Activated CD4-positive, alpha-beta T cell treated with anti-CD3 and anti-CD28 coated beads, Interleukin-2, amount 10 ng/mL, durations not matched to agents 7 days and 5 days (primary cell): Measurements from ENCODE around the gene NBDY. TPM values are rescaled to one million over a fixed set of nuclear protein-coding genes. Genes with fewer than 3 reads are reported as not detected.
"Not testable (repeated sequence)": the region's sequence is repeated elsewhere in the genome, so short reads cannot be mapped to it uniquely, and the experiment has no call there.

ENCODE experiments used
- CTCF ChIA-PET: fragments of 350-600 bp; sonication (Branson Sonifier 250); formaldehyde crosslinking; loops from one replicate; lab custom pipeline; 2021; ENCODE audit warnings: antibody characterized with exemption; lab: Charles Lee
- POLR2A ChIA-PET: fragments of 350-600 bp; sonication (Branson Sonifier 250); formaldehyde crosslinking; loops from one replicate; lab custom pipeline; 2021; ENCODE audit warnings: antibody characterized with exemption; lab: Charles Lee
- DNase-seq: peaks from one replicate; pipeline ENCODE4 v3.0.0-alpha.2; 2020
- H3K27ac Mint-ChIP-seq: one replicate; pipeline ENCODE4 v1.8.0; 2021; ENCODE audit warnings: mild to moderate bottlenecking, moderate library complexity, mixed read lengths
- H3K27me3 Mint-ChIP-seq: one replicate; pipeline ENCODE4 v1.8.0; 2021; ENCODE audit warnings: mixed read lengths
- H3K36me3 Mint-ChIP-seq: one replicate; pipeline ENCODE4 v1.8.0; 2021; ENCODE audit warnings: low read depth, mixed read lengths
- H3K4me1 Mint-ChIP-seq: one replicate; pipeline ENCODE4 v1.8.0; 2021; ENCODE audit warnings: mixed read lengths
- H3K4me3 Mint-ChIP-seq: one replicate; pipeline ENCODE4 v1.8.0; 2021; ENCODE audit warnings: mild to moderate bottlenecking, moderate library complexity, mixed read lengths
- H3K9me3 Mint-ChIP-seq: one replicate; pipeline ENCODE4 v1.8.0; 2021; ENCODE audit warnings: mixed read lengths
- total RNA-seq, 2 experiments: library from RNA; stranded (reverse); gene quantifications; one replicate each; pipeline ENCODE4 v1.2.3, GENCODE V29; 2021

NBDY gene
- 10 to 100 TPM; 41.1 to 44.2 TPM for total RNA-seq

DNA sequence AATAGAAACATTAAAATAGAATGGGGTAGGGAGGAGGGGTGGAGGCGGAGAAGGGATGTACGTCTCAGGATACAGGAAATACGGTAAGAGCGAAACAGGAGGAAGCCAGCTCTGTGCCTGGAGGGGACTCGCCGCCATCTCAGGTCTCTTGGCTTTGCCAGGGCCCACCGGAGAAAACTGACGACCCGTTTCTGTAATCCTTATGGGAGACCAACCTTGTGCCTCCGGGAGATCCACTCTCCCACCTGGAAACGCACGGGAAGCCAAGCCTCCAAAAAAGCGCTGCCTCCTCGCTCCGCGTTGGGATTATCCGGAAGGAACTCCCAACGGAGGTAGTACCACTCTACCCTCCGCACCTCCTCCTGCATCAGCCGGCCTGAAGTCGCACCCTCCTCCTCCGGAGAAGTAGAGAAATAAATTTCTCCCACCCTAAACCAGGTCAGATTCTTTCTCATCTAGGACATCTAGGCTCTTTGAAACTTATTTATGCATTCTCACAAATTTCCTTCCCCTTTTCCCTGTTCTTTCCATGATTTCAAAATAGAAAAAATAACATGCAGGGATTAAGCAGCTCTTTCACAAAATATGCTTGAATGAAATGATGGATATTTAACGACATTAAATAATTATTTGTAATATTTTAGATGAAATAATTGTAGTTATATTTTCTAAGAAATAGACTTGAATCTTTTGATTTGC is at the start of gene NBDY:
NBDY (plus strand) TSS at position 92 of the 699 bp plus-strand sequence; CDS start at position 203, 111 bp downstream.
- CTCF ChIA-PET = interaction anchor here (1.2 to 2.3 kb wide), 3 partner anchors 35 to 460 kb away, joined by 3 to 7 read pairs (median 5); no protein-coding TSS in a partner anchor
- H3K4me3 Mint-ChIP-seq = peak within 1 kb of the TSS; percentile 92
- no peaks in the 10 kb centered on the region for H3K27me3 Mint-ChIP-seq
- H3K4me1 Mint-ChIP-seq = peaks cover 31% of the 10 kb centered on the region
- peaks cover 5% of the 10 kb centered on the region for H3K36me3 Mint-ChIP-seq
- H3K9me3 Mint-ChIP-seq = no peaks in the 10 kb centered on the region
- POLR2A ChIA-PET = no interaction called here
- peak within 1 kb of the TSS; percentile 91 for H3K27ac Mint-ChIP-seq
- peak; percentile 24 for DNase-seq

- H3K36me3 Mint-ChIP-seq, H3K27ac Mint-ChIP-seq, POLR2A ChIA-PET, H3K27me3 Mint-ChIP-seq, H3K9me3 Mint-ChIP-seq, H3K4me1 Mint-ChIP-seq, DNase-seq, H3K4me3 Mint-ChIP-seq: not testable (repeated sequence)
- CTCF ChIA-PET = interaction anchor here (1.0 kb wide), 1 partner anchor 462 kb away, joined by 3 read pairs; no protein-coding TSS in a partner anchor
Observed at GRCh38 chrX:56704530-56704929, 24.5 kb upstream of the NBDY start.

DNA sequence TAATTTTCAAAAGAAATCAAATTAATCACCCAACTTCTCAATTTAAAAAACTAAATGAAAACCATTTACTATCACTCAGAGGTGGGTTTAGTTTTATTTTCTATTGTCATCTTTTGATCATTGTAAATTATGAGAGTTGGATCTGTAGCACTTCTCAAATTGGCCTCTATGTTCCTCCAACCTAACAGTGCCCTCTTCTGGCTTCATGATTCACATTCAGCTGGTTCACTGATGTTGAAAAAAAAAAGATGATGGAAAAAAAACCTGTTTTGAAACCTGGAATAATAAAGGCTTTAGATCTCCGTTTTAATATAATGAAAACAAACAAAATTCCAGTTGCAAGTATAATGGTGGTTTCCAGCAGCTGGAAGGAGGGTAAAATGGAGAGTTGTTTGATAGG is 2.4 kb upstream of the NBDY start:
- no peaks in the 10 kb centered on the region for H3K36me3 Mint-ChIP-seq
- CTCF ChIA-PET = interaction anchor here (0.6 to 1.6 kb wide), 7 partner anchors 17 to 1322 kb away, joined by 3 to 6 read pairs (median 3); no protein-coding TSS in a partner anchor
- peaks cover 21% of the 10 kb centered on the region for H3K4me1 Mint-ChIP-seq
- H3K27ac Mint-ChIP-seq = no peak overlapping the region
- H3K4me3 Mint-ChIP-seq = no peak overlapping the region
- H3K9me3 Mint-ChIP-seq = no peaks in the 10 kb centered on the region
- DNase-seq = peak; percentile 51
- no peaks in the 10 kb centered on the region for H3K27me3 Mint-ChIP-seq
- POLR2A ChIA-PET = no interaction called here

DNA sequence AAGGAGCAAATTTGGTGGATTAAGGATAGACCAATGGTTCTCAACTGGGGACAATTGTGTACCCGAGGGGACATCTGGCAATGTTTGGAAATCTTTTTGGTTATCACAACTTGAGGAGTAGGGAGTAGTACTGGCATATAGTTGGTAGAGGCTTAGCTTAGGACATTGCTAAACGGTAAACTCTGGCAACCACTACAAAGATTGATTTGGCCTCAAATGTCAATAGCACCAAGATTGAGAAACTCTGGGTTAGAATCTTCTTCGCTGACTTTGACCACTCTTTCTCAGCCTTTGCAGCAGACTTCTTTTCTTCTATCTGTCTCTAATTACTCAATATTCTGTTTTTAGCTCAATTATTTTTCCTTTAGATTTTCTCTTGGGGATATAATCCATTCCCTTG is 1.5 kb upstream of the NBDY start:
- Mint-ChIP-seq H3K4me1 (peaks cover 24% of the 10 kb centered on the region), H3K9me3 (no peaks in the 10 kb centered on the region), H3K4me3 (no peak overlapping the region), H3K27me3 (no peaks in the 10 kb centered on the region), H3K36me3 (peaks cover 2% of the 10 kb centered on the region), H3K27ac (peak overlapping the region; percentile 36)
- POLR2A ChIA-PET = no interaction called here
- CTCF ChIA-PET = interaction anchor here (1.2 to 2.3 kb wide), 4 partner anchors 251 to 458 kb away, joined by 3 to 7 read pairs (median 4); no protein-coding TSS in a partner anchor
- no peak for DNase-seq

DNA sequence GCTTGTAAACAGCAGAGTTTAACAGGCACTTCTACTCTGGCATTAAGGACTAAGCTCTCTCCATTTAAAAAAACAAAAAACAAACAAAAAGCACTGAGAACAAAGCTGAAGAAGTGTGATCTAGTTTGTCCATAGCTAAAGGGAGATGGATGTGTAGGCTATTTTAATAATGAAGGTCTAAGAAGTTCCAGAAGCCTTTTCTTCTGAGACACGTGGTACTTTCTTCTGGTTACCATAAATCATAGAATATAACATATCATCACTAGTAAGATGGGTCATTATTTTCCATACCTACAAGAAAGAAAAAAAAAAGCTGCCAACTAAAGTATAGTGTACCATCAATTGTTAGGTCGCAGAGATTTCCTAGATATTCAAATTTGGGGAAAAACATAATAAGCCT is 722 bp upstream of the NBDY start:
- H3K36me3 Mint-ChIP-seq = peaks cover 2% of the 10 kb centered on the region
- peaks cover 27% of the 10 kb centered on the region for H3K4me1 Mint-ChIP-seq
- peak overlapping the region; percentile 58 for H3K4me3 Mint-ChIP-seq
- POLR2A ChIA-PET = no interaction called here
- no peak for DNase-seq
- peak overlapping the region; percentile 71 for H3K27ac Mint-ChIP-seq
- H3K9me3 Mint-ChIP-seq = no peaks in the 10 kb centered on the region
- CTCF ChIA-PET = interaction anchor here (1.2 to 2.3 kb wide), 5 partner anchors 164 to 459 kb away, joined by 3 to 7 read pairs (median 3); no protein-coding TSS in a partner anchor
- no peaks in the 10 kb centered on the region for H3K27me3 Mint-ChIP-seq

DNA sequence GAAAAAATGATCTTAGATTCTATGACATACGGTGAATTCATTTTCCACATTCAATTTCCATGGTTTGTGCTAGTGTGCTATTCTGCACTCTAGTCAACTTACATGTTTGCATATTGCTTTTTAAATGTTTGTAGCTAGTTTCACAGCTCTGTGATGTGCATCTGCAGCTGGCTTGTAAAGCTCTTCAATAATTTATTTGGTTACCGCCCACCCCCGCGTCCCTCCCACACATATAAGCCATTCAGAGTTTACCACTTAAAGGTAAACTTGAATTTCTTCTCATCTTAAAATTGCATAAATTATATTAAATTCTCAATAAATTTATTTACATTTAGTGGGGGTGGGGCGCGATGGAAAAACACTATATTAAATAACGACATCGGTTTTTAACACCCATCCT is 291 bp upstream of the NBDY start:
- no peaks in the 10 kb centered on the region for H3K9me3 Mint-ChIP-seq
- CTCF ChIA-PET = interaction anchor here (1.2 to 2.3 kb wide), 5 partner anchors 35 to 459 kb away, joined by 3 to 7 read pairs (median 3); no protein-coding TSS in a partner anchor
- peaks cover 5% of the 10 kb centered on the region for H3K36me3 Mint-ChIP-seq
- POLR2A ChIA-PET = no interaction called here
- peak overlapping the region; percentile 91 for H3K27ac Mint-ChIP-seq
- peak overlapping the region; percentile 92 for H3K4me3 Mint-ChIP-seq
- H3K4me1 Mint-ChIP-seq = peaks cover 31% of the 10 kb centered on the region
- no peaks in the 10 kb centered on the region for H3K27me3 Mint-ChIP-seq
- peak; percentile 23 for DNase-seq

DNA sequence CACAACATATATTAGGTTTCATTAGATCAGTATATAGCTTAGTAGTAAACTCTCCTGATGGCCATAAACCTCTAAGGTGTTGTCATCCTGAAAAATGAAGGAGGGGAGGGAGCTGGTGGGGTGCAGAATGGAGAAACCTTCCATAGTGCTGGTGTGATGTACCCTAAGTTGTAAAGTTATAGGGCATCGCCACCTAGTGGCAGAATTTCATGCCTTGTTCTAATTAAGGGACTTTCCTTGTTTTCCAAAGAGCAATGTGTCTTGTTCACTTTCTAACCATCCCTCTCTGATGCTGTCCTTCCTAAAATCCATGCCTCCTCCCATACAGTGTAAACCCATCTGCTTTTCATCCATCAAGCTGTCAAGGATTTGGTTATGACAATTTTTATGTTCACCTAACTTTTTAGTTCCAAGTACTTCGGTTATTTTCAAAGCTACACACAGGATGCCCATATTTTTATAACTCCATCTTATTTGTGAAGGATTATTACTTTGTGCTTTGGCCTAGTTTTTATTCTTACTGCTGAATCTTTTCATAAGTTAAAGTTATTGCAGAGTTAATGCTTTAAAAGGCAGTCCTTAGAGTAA is 4.5 kb downstream of the NBDY start:
- H3K9me3 Mint-ChIP-seq = no peaks in the 10 kb centered on the region
- POLR2A ChIA-PET = interaction anchor here (0.6 kb wide), 1 partner anchor 451 kb away, joined by 3 read pairs; no protein-coding TSS in a partner anchor
- CTCF ChIA-PET = interaction anchor here (0.9 kb wide), 1 partner anchor 452 kb away, joined by 4 read pairs; no protein-coding TSS in a partner anchor
- peak; percentile 69 for DNase-seq
- no peaks in the 10 kb centered on the region for H3K27me3 Mint-ChIP-seq
- peaks cover 24% of the 10 kb centered on the region for H3K4me1 Mint-ChIP-seq
- no peak overlapping the region for H3K4me3 Mint-ChIP-seq
- H3K27ac Mint-ChIP-seq = no peak overlapping the region
- peaks cover 21% of the 10 kb centered on the region for H3K36me3 Mint-ChIP-seq

GRCh38 chrX:56736219-56736618 is 7.2 kb downstream of the NBDY start:
- Mint-ChIP-seq H3K9me3 (peaks cover 7% of the 10 kb centered on the region), H3K4me1 (peaks cover 20% of the 10 kb centered on the region), H3K4me3 (no peak overlapping the region), H3K27me3 (no peaks in the 10 kb centered on the region), H3K27ac (no peak overlapping the region), H3K36me3 (peaks cover 34% of the 10 kb centered on the region)
- POLR2A ChIA-PET = no interaction called here
- no peak for DNase-seq
- CTCF ChIA-PET = no interaction called here

GRCh38 chrX:56738670-56739069 is 9.6 kb downstream of the NBDY start:
- Mint-ChIP-seq H3K9me3 (peaks cover 10% of the 10 kb centered on the region), H3K36me3 (peaks cover 53% of the 10 kb centered on the region), H3K27me3 (no peaks in the 10 kb centered on the region), H3K4me1 (peaks cover 13% of the 10 kb centered on the region), H3K27ac (no peak overlapping the region), H3K4me3 (no peak overlapping the region)
- POLR2A ChIA-PET = no interaction called here
- CTCF ChIA-PET = no interaction called here
- no peak for DNase-seq

GRCh38 chrX:56744996-56745395 is 16.0 kb downstream of the NBDY start:
- no peak overlapping the region for H3K4me3 Mint-ChIP-seq
- ChIA-PET CTCF (interaction anchor here (2.1 kb wide), 1 partner anchor 19 kb away, joined by 5 read pairs; no protein-coding TSS in a partner anchor), POLR2A (no interaction called here)
- DNase-seq = no peak
- H3K36me3 Mint-ChIP-seq = peaks cover 52% of the 10 kb centered on the region
- peaks cover 8% of the 10 kb centered on the region for H3K4me1 Mint-ChIP-seq
- no peaks in the 10 kb centered on the region for H3K27me3 Mint-ChIP-seq
- H3K27ac Mint-ChIP-seq = no peak overlapping the region
- peaks cover 10% of the 10 kb centered on the region for H3K9me3 Mint-ChIP-seq

GRCh38 chrX:56746996-56747395 is 18.0 kb downstream of the NBDY start:
- H3K27me3 Mint-ChIP-seq = no peaks in the 10 kb centered on the region
- H3K4me1 Mint-ChIP-seq = peaks cover 14% of the 10 kb centered on the region
- no peak for DNase-seq
- ChIA-PET CTCF (interaction anchor here (2.1 kb wide), 1 partner anchor 17 kb away, joined by 5 read pairs; no protein-coding TSS in a partner anchor), POLR2A (no interaction called here)
- H3K9me3 Mint-ChIP-seq = peaks cover 2% of the 10 kb centered on the region
- no peak overlapping the region for H3K4me3 Mint-ChIP-seq
- no peak overlapping the region for H3K27ac Mint-ChIP-seq
- H3K36me3 Mint-ChIP-seq = peaks cover 43% of the 10 kb centered on the region

DNA sequence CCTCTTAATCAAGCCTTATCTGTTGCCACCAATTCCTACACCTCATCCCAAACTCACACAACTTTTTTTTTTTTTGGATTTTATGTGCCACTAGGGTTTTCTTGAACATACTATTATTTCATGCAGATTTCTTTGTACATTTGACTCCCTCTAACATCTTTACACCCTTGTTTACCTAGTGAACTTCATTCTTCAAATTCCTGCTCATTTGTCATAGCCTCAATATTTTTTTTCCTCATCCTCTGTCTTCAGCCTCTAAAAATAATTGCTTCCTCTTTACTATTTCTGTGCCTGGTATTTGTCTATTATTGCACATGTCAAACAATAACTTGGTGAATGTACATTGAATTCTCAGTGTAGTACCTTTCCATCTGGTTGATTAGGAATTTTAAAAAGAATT is 22.0 kb downstream of the NBDY start:
- CTCF ChIA-PET = interaction anchor here (0.5 kb wide), 1 partner anchor 480 kb away, joined by 7 read pairs; no protein-coding TSS in a partner anchor

DNA sequence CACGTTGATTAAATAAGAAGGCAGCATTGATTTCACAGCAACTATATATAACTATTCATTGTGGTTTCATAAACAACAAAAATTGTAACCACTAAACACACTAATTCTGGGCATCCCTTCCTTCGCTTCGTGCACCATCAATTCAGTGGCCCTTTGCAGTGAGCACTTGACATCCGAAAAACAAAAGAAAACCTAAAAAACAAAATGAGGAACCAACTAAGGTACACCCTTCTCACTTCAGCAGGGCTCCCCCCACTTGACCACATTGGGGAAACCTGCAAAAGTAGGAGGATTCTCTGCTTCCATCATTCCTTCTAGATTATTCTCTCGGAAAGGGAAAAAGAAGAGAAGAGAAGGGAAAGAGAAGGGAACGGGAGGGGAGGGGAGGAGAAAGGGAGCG is 28.3 kb downstream of the NBDY start:
- ChIA-PET POLR2A (no interaction called here), CTCF (interaction anchor here (0.6 kb wide), 1 partner anchor 221 kb away, joined by 3 read pairs; no protein-coding TSS in a partner anchor)
- no peak for DNase-seq
- Mint-ChIP-seq H3K4me3 (no peak overlapping the region), H3K36me3 (peaks cover 24% of the 10 kb centered on the region), H3K27me3 (no peaks in the 10 kb centered on the region), H3K4me1 (peaks cover 52% of the 10 kb centered on the region), H3K27ac (peak overlapping the region; percentile 73), H3K9me3 (no peaks in the 10 kb centered on the region)

More for the DNA sequence above, 22.0 kb downstream of the NBDY start:
- DNase-seq = no peak
- H3K27me3 Mint-ChIP-seq = no peaks in the 10 kb centered on the region
- H3K27ac Mint-ChIP-seq = no peak overlapping the region
- H3K9me3 Mint-ChIP-seq = no peaks in the 10 kb centered on the region
- H3K4me1 Mint-ChIP-seq = peaks cover 27% of the 10 kb centered on the region
- H3K36me3 Mint-ChIP-seq = peaks cover 39% of the 10 kb centered on the region
- POLR2A ChIA-PET = no interaction called here
- no peak overlapping the region for H3K4me3 Mint-ChIP-seq
